ENCODE data around the gene TNNT2.

GRCh38 chr1:201403359-201403758 lies 25.9 kb upstream of the TNNT2 start:
- TF ChIP-seq, protein P1, sequence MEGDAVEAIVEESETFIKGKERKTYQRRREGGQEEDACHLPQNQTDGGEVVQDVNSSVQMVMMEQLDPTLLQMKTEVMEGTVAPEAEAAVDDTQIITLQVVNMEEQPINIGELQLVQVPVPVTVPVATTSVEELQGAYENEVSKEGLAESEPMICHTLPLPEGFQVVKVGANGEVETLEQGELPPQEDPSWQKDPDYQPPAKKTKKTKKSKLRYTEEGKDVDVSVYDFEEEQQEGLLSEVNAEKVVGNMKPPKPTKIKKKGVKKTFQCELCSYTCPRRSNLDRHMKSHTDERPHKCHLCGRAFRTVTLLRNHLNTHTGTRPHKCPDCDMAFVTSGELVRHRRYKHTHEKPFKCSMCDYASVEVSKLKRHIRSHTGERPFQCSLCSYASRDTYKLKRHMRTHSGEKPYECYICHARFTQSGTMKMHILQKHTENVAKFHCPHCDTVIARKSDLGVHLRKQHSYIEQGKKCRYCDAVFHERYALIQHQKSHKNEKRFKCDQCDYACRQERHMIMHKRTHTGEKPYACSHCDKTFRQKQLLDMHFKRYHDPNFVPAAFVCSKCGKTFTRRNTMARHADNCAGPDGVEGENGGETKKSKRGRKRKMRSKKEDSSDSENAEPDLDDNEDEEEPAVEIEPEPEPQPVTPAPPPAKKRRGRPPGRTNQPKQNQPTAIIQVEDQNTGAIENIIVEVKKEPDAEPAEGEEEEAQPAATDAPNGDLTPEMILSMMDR (IDR thresholded peaks at IDR 0.05) = no peak
- no peak for TF ChIP-seq POLR2A (IDR thresholded peaks at IDR 0.05)

All from esophagus squamous epithelium (tissue), 4 donors.